ENCODE data around the gene GNAO1. TPM values are rescaled to one million over a fixed set of nuclear protein-coding genes. Genes with fewer than 3 reads are reported as not detected.

GNAO1 gene
- total RNA-seq, 1 donor from 2014 or later: 0.53 TPM

DNA sequence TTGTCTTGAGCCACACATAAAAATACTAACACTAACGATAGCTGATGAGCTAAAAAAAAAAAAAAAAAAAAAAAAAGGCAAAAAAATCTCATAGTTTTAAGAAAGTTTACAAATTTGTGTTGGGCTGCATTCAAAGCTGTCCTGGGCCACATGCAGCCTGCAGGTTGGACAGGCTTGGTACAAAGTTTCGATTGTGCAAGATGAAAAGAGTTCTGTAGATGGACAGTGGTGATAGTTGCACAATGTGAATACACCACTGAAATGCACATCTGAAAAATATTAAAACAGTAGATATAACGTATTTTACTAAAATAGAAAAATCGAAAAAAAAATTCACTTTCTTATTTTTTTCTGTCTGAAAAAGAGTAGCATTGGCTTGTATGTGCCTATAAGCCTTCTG lies 191.2 kb downstream of the GNAO1 start:
- intact Hi-C loops (cut with DNase I): no loop called here

DNA sequence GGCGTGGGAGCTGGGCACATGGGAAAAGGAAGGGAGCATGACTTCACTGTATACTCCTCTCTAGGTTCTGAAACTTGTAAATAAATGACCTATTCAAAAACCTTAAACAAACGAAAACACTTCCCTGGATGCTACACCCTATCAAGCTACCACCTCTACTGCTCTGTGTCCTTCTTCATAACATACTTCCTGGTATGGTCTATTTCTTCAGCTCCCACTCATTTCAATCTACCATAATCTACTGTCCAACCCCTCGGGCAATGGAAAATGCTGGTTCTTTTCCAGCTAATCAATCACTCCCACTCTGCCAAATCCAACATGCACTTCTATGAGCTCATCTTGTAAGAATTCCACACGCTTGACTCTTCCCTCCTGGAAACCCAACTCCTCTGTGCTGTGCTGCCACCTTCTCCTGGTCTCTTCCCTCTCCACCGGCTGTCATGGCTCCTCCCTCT lies 191.6 kb downstream of the GNAO1 start:
- TF ChIP-seq, protein P1, sequence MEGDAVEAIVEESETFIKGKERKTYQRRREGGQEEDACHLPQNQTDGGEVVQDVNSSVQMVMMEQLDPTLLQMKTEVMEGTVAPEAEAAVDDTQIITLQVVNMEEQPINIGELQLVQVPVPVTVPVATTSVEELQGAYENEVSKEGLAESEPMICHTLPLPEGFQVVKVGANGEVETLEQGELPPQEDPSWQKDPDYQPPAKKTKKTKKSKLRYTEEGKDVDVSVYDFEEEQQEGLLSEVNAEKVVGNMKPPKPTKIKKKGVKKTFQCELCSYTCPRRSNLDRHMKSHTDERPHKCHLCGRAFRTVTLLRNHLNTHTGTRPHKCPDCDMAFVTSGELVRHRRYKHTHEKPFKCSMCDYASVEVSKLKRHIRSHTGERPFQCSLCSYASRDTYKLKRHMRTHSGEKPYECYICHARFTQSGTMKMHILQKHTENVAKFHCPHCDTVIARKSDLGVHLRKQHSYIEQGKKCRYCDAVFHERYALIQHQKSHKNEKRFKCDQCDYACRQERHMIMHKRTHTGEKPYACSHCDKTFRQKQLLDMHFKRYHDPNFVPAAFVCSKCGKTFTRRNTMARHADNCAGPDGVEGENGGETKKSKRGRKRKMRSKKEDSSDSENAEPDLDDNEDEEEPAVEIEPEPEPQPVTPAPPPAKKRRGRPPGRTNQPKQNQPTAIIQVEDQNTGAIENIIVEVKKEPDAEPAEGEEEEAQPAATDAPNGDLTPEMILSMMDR (IDR thresholded peaks at IDR 0.05): no peak
- peaks cover 13 to 18% of the 10 kb centered on the region in 2 donors for H3K9me3 ChIP-seq
- H3K27me3 ChIP-seq: no peaks in the 10 kb centered on the region
- no peak overlapping the region for H3K4me3 ChIP-seq
- no peak for DNase-seq (ENCODE audit: low spot score in 2 of 2)
- no peaks in the 10 kb centered on the region for H3K4me1 ChIP-seq
- H3K27ac ChIP-seq: no peak overlapping the region
- peaks cover 69 to 91% of the 10 kb centered on the region in 2 donors for H3K36me3 ChIP-seq
- intact Hi-C loops (cut with DNase I): no loop called here

More for the DNA sequence above, 191.2 kb downstream of the GNAO1 start:
- no peaks in the 10 kb centered on the region for H3K4me1 ChIP-seq
- H3K4me3 ChIP-seq: no peak overlapping the region
- H3K9me3 ChIP-seq: peaks cover 13 to 18% of the 10 kb centered on the region in 2 donors
- H3K36me3 ChIP-seq: peaks cover 64 to 91% of the 10 kb centered on the region in 2 donors
- no peak overlapping the region for H3K27ac ChIP-seq
- no peak for DNase-seq (ENCODE audit: low spot score in 2 of 2)
- TF ChIP-seq, protein P1 (IDR thresholded peaks at IDR 0.05): no peak
- H3K27me3 ChIP-seq: no peaks in the 10 kb centered on the region

DNA sequence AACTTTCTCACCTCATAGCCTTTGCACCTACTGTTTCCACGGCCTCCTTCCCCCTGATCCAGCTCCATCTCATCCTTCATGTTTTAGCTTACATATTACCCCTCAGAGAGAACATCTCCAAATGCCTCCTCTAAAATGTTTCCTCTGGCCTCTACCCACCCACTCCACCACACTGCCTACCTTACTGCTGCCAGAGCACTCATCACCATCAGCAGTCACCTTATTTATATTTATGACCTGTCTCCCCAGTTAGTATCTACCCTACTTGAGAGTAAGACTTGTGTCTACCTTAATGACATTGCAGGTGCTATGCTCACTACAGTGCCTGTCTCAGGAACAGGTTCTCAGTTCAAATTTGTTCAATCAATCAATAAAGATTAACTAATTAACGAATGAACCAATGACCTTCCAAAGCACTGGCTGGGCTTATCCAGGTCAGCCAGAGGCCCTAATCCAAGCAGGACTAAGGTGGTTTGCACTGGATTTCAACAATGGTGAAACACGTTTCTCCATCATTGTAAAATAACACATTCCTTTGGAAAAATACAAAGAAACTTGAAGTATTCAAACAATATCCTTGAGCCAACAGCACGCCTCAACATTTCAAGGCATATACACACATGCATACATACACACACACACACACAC lies 192.9 kb downstream of the GNAO1 start:
- Histone ChIP-seq H3K27me3 (no peaks in the 10 kb centered on the region), H3K36me3 (peaks cover 81 to 86% of the 10 kb centered on the region in 2 donors), H3K4me1 (no peaks in the 10 kb centered on the region), H3K4me3 (no peak overlapping the region), H3K27ac (no peak overlapping the region), H3K9me3 (peaks cover 13 to 18% of the 10 kb centered on the region in 2 donors)
- TF ChIP-seq, protein P1 (IDR thresholded peaks at IDR 0.05): no peak
- intact Hi-C loops (cut with DNase I): no loop called here
- DNase-seq (ENCODE audit: low spot score in 2 of 2): no peak

DNA sequence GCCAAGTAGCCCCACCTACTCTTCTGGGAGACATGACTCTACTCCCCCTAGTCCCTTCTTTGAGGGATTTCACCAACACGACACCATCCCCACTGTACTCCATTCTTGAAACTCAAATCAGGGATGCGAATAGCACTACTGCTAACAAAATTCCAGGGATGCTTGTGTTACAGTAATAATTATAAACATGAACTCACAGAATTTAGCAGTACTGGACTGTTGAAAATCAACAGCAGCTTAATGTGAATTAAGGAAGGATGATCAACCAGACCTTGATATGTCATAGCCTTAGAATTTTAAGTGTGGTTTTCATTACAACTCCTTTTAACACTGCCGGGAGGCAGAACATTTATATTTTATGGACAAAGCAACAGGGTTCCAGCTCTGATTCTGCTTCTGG lies 196.1 kb downstream of the GNAO1 start:
- H3K4me1 ChIP-seq: no peaks in the 10 kb centered on the region
- no peaks in the 10 kb centered on the region for H3K27me3 ChIP-seq
- H3K27ac ChIP-seq: no peak overlapping the region
- intact Hi-C loops (cut with DNase I): no loop called here
- H3K9me3 ChIP-seq: no peaks in the 10 kb centered on the region
- H3K36me3 ChIP-seq: peaks cover 70 to 80% of the 10 kb centered on the region in 2 donors
- no peak overlapping the region for H3K4me3 ChIP-seq
- no peak for DNase-seq (ENCODE audit: low spot score in 2 of 2)
- TF ChIP-seq, protein P1 (IDR thresholded peaks at IDR 0.05): no peak

DNA sequence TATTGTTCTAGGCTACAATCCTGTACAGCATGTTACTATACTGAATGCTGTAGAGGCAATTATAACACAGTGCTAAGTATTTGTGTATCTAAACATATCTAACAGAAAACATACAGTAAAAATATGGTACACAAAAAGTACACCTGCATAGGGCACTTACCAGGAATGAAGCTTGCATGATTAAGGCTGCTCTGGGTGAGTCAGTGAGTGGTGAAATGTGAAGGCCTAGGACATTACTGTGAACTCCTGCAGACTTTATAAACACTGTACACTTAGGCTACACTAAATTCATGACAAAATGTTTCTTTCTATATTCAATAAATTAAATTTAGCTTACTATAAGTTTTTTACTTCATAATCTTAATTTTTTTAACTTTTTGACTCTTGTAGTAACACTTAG lies 196.9 kb downstream of the GNAO1 start:
- Histone ChIP-seq H3K4me1 (no peaks in the 10 kb centered on the region), H3K4me3 (no peak overlapping the region), H3K27ac (no peak overlapping the region), H3K36me3 (peaks cover 63 to 74% of the 10 kb centered on the region in 2 donors), H3K9me3 (no peaks in the 10 kb centered on the region), H3K27me3 (no peaks in the 10 kb centered on the region)
- intact Hi-C loops (cut with DNase I): no loop called here
- no peak for DNase-seq (ENCODE audit: low spot score in 2 of 2)
- TF ChIP-seq, protein P1 (IDR thresholded peaks at IDR 0.05): no peak
